Ishikawa (cell line): ENCODE data around the gene NTRK3.

Experiments used
- CEBPB ChIP-seq: IDR thresholded peaks from 2 replicates; pipeline ENCODE4 v1.6.1; 2012
- CREB1 ChIP-seq: IDR thresholded peaks from 2 replicates; pipeline ENCODE4 v1.6.1; 2012; ENCODE audit warnings: low read depth
- EGR1 ChIP-seq: IDR thresholded peaks from 2 replicates; pipeline ENCODE4 v1.6.1; 2012
- EP300 ChIP-seq: IDR thresholded peaks from 2 replicates; pipeline ENCODE4 v1.6.1; 2012; ENCODE audit warnings: borderline replicate concordance
- FOXM1 ChIP-seq: IDR thresholded peaks from 2 replicates; pipeline ENCODE4 v1.6.1; 2012; ENCODE audit warnings: low read depth, borderline replicate concordance
- NFIC ChIP-seq: IDR thresholded peaks from 2 replicates; pipeline ENCODE4 v1.6.1; 2012
- RAD21 ChIP-seq: IDR thresholded peaks from 2 replicates; pipeline ENCODE4 v1.6.1; 2012; ENCODE audit warnings: low read depth
- TAF1 ChIP-seq: IDR thresholded peaks from 2 replicates; pipeline ENCODE4 v1.6.1; 2012; ENCODE audit warnings: low read depth, mild to moderate bottlenecking
- TCF12 ChIP-seq: IDR thresholded peaks from 2 replicates; pipeline ENCODE4 v1.6.1; 2012; ENCODE audit warnings: low read depth
- TEAD4 ChIP-seq: IDR thresholded peaks from 2 replicates; pipeline ENCODE4 v1.6.1; 2012
- YY1 ChIP-seq: IDR thresholded peaks from 2 replicates; pipeline ENCODE4 v1.6.1; 2012; ENCODE audit warnings: low read depth
- ZBTB7A ChIP-seq: IDR thresholded peaks from 2 replicates; pipeline ENCODE4 v1.6.1; 2012; ENCODE audit warnings: low read depth
- TF ChIP-seq, protein P1 (sequence below): IDR thresholded peaks from 2 replicates; pipeline ENCODE4 v1.6.1; 2012; ENCODE audit warnings: low read depth, mild to moderate bottlenecking
- TF ChIP-seq, protein P2 (sequence below): IDR thresholded peaks from 2 replicates; pipeline ENCODE4 v1.6.1; 2012
- TF ChIP-seq, protein P3 (sequence below): IDR thresholded peaks from 2 replicates; pipeline ENCODE4 v1.6.1; 2012

The NTRK3 gene

DNA sequence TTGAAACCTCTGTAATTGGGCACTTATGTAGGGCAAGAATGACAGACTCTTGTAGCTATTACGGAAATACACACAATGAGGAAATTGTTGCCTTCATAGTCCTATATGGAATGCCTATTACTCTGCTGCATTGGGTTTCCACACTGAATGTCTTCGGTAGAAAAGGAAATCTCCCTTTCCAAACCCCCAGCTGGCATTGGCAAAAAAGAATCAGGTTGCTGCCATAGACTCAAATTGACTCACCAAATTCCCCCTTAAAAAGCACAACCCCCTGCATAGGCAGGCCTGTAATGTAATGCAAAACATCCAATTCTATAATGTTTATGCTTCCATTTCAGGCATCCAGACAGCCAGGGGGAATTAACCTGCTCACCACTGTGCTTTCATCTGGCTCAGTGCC lies 44.8 kb upstream of the NTRK3 start:
- TF ChIP-seq FOXM1: no peak
- no peak for TF ChIP-seq EP300
- no peak for TF ChIP-seq CEBPB
- TF ChIP-seq, protein P1, sequence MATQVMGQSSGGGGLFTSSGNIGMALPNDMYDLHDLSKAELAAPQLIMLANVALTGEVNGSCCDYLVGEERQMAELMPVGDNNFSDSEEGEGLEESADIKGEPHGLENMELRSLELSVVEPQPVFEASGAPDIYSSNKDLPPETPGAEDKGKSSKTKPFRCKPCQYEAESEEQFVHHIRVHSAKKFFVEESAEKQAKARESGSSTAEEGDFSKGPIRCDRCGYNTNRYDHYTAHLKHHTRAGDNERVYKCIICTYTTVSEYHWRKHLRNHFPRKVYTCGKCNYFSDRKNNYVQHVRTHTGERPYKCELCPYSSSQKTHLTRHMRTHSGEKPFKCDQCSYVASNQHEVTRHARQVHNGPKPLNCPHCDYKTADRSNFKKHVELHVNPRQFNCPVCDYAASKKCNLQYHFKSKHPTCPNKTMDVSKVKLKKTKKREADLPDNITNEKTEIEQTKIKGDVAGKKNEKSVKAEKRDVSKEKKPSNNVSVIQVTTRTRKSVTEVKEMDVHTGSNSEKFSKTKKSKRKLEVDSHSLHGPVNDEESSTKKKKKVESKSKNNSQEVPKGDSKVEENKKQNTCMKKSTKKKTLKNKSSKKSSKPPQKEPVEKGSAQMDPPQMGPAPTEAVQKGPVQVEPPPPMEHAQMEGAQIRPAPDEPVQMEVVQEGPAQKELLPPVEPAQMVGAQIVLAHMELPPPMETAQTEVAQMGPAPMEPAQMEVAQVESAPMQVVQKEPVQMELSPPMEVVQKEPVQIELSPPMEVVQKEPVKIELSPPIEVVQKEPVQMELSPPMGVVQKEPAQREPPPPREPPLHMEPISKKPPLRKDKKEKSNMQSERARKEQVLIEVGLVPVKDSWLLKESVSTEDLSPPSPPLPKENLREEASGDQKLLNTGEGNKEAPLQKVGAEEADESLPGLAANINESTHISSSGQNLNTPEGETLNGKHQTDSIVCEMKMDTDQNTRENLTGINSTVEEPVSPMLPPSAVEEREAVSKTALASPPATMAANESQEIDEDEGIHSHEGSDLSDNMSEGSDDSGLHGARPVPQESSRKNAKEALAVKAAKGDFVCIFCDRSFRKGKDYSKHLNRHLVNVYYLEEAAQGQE: no peak
- TF ChIP-seq YY1: no peak
- no peak for TF ChIP-seq TCF12
- no peak for TF ChIP-seq NFIC
- TF ChIP-seq, protein P2, sequence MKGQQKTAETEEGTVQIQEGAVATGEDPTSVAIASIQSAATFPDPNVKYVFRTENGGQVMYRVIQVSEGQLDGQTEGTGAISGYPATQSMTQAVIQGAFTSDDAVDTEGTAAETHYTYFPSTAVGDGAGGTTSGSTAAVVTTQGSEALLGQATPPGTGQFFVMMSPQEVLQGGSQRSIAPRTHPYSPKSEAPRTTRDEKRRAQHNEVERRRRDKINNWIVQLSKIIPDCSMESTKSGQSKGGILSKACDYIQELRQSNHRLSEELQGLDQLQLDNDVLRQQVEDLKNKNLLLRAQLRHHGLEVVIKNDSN: no peak
- TF ChIP-seq ZBTB7A: no peak
- TF ChIP-seq TAF1: no peak
- TF ChIP-seq RAD21: no peak
- no peak for TF ChIP-seq EGR1
- TF ChIP-seq, protein P3, sequence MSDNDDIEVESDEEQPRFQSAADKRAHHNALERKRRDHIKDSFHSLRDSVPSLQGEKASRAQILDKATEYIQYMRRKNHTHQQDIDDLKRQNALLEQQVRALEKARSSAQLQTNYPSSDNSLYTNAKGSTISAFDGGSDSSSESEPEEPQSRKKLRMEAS: no peak
- TF ChIP-seq CREB1: no peak
- no peak for TF ChIP-seq TEAD4

DNA sequence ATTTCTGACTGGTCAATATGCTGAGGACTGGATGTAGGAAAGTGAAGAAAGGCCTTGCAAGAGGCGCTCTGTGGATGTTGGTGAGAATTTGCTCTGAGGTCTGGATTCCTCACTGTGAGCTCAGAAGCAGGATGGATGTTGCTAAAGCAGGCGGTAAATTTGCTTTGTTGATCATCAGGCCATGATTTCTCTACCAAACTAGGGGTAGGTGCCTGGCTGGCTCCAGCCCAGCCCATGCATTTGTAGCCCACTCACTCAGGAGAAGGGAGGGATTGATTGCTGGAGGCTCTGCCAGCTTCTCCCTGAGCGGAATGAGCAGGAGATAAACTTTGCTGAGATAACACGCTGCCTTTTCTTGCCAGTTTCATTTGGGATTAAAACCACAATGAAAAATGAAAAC lies 44.3 kb upstream of the NTRK3 start:
- TF ChIP-seq TCF12: no peak
- no peak for TF ChIP-seq TAF1

DNA sequence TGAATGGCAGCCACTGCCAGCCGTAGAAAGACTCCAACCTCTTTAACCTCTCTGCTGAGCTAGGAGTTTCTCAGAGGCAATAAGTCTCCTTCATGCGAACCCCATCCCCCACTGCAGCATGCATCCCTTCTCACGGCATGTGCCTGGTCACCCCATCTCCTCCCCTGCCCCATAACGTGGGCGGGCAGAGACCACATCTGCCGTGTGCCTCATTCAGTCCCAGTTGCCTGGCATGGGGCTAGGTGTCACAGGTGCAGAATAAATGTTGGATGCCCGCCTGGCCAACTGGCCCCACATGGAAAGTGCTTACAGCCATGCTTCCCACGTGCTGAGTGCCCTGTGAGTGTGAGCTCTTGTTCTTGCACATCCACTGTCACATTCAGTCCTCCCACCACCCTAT lies 43.5 kb upstream of the NTRK3 start:
- no peak for TF ChIP-seq EGR1
- no peak for TF ChIP-seq TCF12
- TF ChIP-seq NFIC: no peak
- no peak for TF ChIP-seq EP300
- TF ChIP-seq, protein P2: no peak
- no peak for TF ChIP-seq ZBTB7A
- no peak for TF ChIP-seq TEAD4
- TF ChIP-seq YY1: no peak
- no peak for TF ChIP-seq FOXM1
- TF ChIP-seq, protein P3: no peak
- no peak for TF ChIP-seq RAD21
- TF ChIP-seq CEBPB: no peak
- no peak for TF ChIP-seq TAF1
- no peak for TF ChIP-seq CREB1

DNA sequence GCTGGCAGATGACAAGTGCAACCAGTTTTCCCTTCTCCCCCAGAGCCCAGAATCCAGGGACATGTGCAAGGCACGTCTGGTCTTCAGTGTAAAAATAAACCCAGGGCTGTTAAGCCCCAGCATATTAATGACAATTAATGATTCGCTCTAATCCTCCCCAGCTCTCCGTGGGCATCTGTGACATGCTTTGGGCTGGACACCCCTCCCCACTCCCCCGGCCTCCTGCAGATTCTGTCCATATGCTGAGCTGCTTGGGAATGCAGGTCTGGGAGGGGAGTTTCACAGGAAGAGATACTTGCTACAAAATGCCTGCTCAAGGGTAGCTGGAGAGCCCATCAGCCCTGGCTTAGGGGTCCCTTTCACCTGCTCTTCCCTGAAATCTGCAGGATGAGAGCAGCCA lies 43.0 kb upstream of the NTRK3 start:
- TF ChIP-seq, protein P3: no peak

DNA sequence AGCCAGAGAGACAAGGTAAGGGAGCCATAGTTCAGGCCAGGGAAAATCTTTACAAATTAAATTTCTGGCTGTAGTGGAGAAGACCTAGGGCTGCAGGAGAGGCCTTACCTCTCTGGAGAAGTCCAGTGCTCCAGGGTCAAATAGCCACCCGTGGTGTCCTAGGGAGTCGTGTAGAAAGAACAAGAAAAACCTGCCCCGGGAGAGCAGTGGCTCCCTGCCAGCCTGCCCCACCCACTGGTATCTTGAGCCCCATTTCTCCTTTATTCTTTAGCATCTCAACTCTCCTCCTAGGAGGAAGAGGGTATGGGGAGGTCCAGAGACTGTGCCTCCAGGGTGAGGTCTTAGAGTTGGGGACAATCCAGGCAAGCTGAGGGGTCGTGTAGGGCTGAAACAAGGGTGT lies 32.1 kb upstream of the NTRK3 start:
- no peak for TF ChIP-seq TCF12
- TF ChIP-seq FOXM1: no peak
- 0 out of 2 replicates have a peak, but pooled peaks have one; percentile 17 for TF ChIP-seq NFIC
- TF ChIP-seq ZBTB7A: no peak

DNA sequence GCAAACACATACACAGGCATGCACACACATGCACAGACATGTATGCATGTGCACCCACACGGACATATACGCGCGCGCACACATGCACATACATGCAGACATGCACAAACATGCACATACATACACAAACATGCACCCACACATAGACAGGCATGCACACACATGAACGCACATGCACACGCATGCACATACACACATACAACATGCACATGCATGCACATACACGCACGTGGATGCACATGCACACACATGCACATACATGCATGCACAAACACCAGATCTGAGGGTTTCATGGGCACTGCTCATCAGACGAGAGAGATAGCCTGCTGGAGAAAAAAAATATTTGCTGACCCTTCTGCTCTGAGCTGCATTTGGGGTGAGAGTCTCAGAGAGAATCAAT lies 31.7 kb upstream of the NTRK3 start:
- TF ChIP-seq EP300 (no peak), YY1 (no peak)
- TF ChIP-seq, protein P3: no peak

DNA sequence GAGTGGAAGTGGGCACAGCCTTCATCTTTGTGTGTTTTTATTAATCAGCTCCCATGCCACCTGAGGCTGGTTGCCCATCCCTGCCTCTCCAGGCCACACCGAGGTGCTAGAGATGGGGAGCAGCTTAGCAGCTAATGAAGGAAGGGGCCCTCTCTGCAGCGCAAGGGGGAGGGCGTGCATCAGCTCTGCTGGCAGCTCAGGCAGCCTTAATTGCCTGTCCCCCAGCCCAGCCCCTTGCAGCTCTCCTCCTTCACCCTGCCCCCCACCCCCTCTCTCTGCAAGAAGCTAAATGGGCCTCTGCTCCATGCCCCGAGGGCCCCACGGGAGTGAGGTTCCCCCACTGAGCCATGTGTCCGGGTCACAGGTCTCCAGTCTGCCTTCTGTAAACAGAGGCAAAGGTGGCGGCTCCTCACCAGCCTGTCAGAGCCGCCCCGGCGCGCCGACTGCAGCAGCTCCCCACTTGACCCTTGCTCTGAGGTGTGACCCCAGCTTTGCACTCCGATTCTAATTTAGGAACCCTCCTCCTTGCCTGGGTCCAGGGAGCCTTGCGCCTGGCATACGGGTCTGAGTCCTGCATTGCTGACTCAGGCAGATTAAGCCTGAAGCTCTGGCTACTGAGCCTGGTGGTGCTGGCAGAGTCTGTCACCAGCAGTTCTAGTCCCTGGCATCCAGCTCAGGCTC lies 27.9 kb upstream of the NTRK3 start:
- TF ChIP-seq EP300: no peak
- TF ChIP-seq CEBPB: no peak
- TF ChIP-seq NFIC: no peak
- TF ChIP-seq ZBTB7A: no peak
- TF ChIP-seq RAD21: no peak
- TF ChIP-seq, protein P2: no peak
- TF ChIP-seq TAF1: no peak
- TF ChIP-seq CREB1: no peak
- TF ChIP-seq, protein P1: no peak
- no peak for TF ChIP-seq TEAD4
